Raji (cell line): ENCODE measurements around the gene AQP12B.

Source experiments
- POLR2A ChIP-seq: IDR thresholded peaks from 2 replicates; pipeline ENCODE4 v1.6.1; 2011; ENCODE audit warnings: low read depth, low read length, control low read depth; ENCODE audit not compliant: insufficient read depth

Gene AQP12B

GRCh38 chr2:240721596-240722180 is 39.0 kb upstream of the AQP12B start:
- TF ChIP-seq POLR2A: no peak

GRCh38 chr2:240720686-240721595 is 38.3 kb upstream of the AQP12B start:
- no peak for TF ChIP-seq POLR2A

GRCh38 chr2:240719676-240720545 is 37.2 kb upstream of the AQP12B start:
- TF ChIP-seq POLR2A: no peak

GRCh38 chr2:240718896-240719490 is 36.3 kb upstream of the AQP12B start:
- no peak for TF ChIP-seq POLR2A

- TF ChIP-seq POLR2A: no peak
Measured at GRCh38 chr2:240717681-240718581, 35.2 kb upstream of the AQP12B start.

- TF ChIP-seq POLR2A: no peak
Measured at GRCh38 chr2:240717181-240717641, 34.5 kb upstream of the AQP12B start.

- no peak for TF ChIP-seq POLR2A
Measured at GRCh38 chr2:240716130-240716798, 33.6 kb upstream of the AQP12B start.

- TF ChIP-seq POLR2A: no peak
Measured at GRCh38 chr2:240714747-240715725, 32.4 kb upstream of the AQP12B start.

- no peak for TF ChIP-seq POLR2A
Measured at GRCh38 chr2:240713928-240714746, 31.5 kb upstream of the AQP12B start.

- TF ChIP-seq POLR2A: no peak
Measured at GRCh38 chr2:240713071-240713927, 30.6 kb upstream of the AQP12B start.

- no peak for TF ChIP-seq POLR2A
Measured at GRCh38 chr2:240712121-240712520, 29.4 kb upstream of the AQP12B start.
